ENCODE results near the gene HIGD1C.

DNA sequence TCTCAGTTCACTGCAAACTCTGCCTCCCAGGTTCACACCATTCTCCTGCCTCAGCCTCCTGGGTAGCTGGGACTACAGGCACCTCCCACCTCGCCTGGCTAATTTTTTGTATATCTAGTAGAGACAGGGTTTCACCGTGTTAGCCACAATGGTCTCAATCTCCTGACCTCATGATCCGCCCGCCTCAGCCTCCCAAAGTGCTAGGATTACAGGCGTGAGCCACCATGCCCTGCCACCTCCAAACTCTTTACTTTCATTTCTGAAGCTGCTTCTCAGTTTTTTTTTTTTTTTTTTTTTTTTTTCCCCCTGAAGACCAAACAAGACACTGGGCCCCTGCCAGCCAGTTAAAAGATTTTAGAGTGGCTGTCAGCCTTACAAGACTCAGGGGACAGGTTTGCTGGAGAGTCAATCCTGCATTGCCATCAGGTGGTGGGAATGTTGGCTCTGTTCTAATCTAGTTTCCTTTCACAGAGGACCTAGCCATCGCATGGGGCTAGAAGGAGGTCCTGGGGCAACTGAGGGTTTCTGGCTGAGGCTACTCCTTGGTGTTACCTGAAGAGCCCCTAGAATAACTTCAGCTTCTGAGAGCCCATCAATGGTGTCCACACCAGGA is 37.4 kb upstream of the HIGD1C start:
- TF ChIP-seq ZNF133 (tag by site-specific recombination; IDR thresholded peaks at IDR 0.05) (no peak), CTCF (tag by site-specific recombination; IDR thresholded peaks at IDR 0.05) (no peak), ZNF747 (tag by site-specific recombination; IDR thresholded peaks at IDR 0.05) (no peak), ZBTB7A (tag by site-specific recombination; IDR thresholded peaks at IDR 0.05; ENCODE audit: low read depth) (no peak), ZXDB (tag by site-specific recombination; IDR thresholded peaks at IDR 0.05) (no peak), ZNF155 (tag by site-specific recombination; IDR thresholded peaks at IDR 0.05) (no peak), ZNF580 (tag by site-specific recombination; IDR thresholded peaks at IDR 0.05) (no peak), HOXA7 (CRISPR knock-in tag; IDR thresholded peaks at IDR 0.05; ENCODE audit: borderline replicate concordance) (no peak), ZNF302 (tag by site-specific recombination; IDR thresholded peaks at IDR 0.05; ENCODE audit: low read depth) (no peak), ZNF549 (tag by site-specific recombination; IDR thresholded peaks at IDR 0.05) (no peak)
- TF ChIP-seq, protein P1, sequence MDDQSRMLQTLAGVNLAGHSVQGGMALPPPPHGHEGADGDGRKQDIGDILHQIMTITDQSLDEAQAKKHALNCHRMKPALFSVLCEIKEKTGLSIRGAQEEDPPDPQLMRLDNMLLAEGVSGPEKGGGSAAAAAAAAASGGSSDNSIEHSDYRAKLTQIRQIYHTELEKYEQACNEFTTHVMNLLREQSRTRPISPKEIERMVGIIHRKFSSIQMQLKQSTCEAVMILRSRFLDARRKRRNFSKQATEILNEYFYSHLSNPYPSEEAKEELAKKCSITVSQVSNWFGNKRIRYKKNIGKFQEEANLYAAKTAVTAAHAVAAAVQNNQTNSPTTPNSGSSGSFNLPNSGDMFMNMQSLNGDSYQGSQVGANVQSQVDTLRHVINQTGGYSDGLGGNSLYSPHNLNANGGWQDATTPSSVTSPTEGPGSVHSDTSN (CRISPR knock-in tag; IDR thresholded peaks at IDR 0.05), result no peak
